Astrocyte (in vitro differentiated cells and primary cell): ENCODE results near the gene WDR27. TPM values are rescaled to one million over a fixed set of nuclear protein-coding genes. Genes with fewer than 3 reads are reported as not detected.
A peak's percentile ranks its signal among the peaks of the same experiment; 100 is the strongest.

ENCODE experiments used
- DNase-seq: peaks from one replicate; pipeline ENCODE4 v3.0.0-alpha.2; 2010; ENCODE audit warnings: low read depth
- FAIRE-seq: peaks from 2 replicates; lab custom pipeline; 2011; peaks lifted over from hg19 to GRCh38; lab: Jason Lieb, UNC
- H2AFZ ChIP-seq: 2 replicates; pipeline ENCODE4 v1.6.0; 2012; ENCODE audit warnings: low read depth, low read length, inconsistent platforms
- H3K27ac ChIP-seq: 2 replicates; pipeline ENCODE4 v1.5.1; 2011; ENCODE audit warnings: low read depth, low read length, inconsistent platforms
- H3K27me3 ChIP-seq: 2 replicates; pipeline ENCODE4 v1.6.0; 2011; ENCODE audit warnings: low read length, inconsistent platforms; ENCODE audit not compliant: insufficient read depth
- H3K36me3 ChIP-seq: 2 replicates; pipeline ENCODE4 v1.5.1; 2011; ENCODE audit warnings: low read length, inconsistent platforms; ENCODE audit not compliant: insufficient read depth
- H3K4me1 ChIP-seq: 2 replicates; pipeline ENCODE4 v1.5.1; 2011; ENCODE audit warnings: low read length, inconsistent platforms; ENCODE audit not compliant: insufficient read depth
- H3K4me2 ChIP-seq: 2 replicates; pipeline ENCODE4 v1.6.0; 2012; ENCODE audit warnings: low read length, inconsistent platforms
- H3K4me3 ChIP-seq: 2 replicates; pipeline ENCODE4 v1.5.1; 2011; ENCODE audit warnings: low read depth, mild to moderate bottlenecking, low read length, inconsistent platforms; ENCODE audit not compliant: insufficient read depth
- H3K79me2 ChIP-seq: 2 replicates; pipeline ENCODE4 v1.6.0; 2012; ENCODE audit warnings: mild to moderate bottlenecking, low read length, inconsistent platforms; ENCODE audit not compliant: insufficient read depth
- H3K9ac ChIP-seq: 2 replicates; pipeline ENCODE4 v1.6.0; 2012; ENCODE audit warnings: mild to moderate bottlenecking, low read length, inconsistent platforms
- H3K9me3 ChIP-seq: 2 replicates; pipeline ENCODE4 v1.5.1; 2012; ENCODE audit warnings: low read depth, mild to moderate bottlenecking, low read length, inconsistent platforms; ENCODE audit not compliant: insufficient read depth
- H4K20me1 ChIP-seq: 2 replicates; pipeline ENCODE4 v1.6.0; 2012; ENCODE audit warnings: low read length, inconsistent platforms; ENCODE audit not compliant: insufficient read depth
- H3K27ac Mint-ChIP-seq: one replicate; pipeline ENCODE4 v1.8.0; 2021; ENCODE audit warnings: mild to moderate bottlenecking, mixed read lengths; ENCODE audit not compliant: unreplicated experiment
- H3K27me3 Mint-ChIP-seq: one replicate; pipeline ENCODE4 v1.8.0; 2021; ENCODE audit warnings: low read depth, mixed read lengths; ENCODE audit not compliant: unreplicated experiment
- H3K36me3 Mint-ChIP-seq: one replicate; pipeline ENCODE4 v1.8.0; 2021; ENCODE audit warnings: low read depth, mixed read lengths; ENCODE audit not compliant: unreplicated experiment
- H3K4me1 Mint-ChIP-seq: one replicate; pipeline ENCODE4 v1.8.0; 2021; ENCODE audit warnings: low read depth, mixed read lengths; ENCODE audit not compliant: unreplicated experiment
- H3K4me3 Mint-ChIP-seq: one replicate; pipeline ENCODE4 v1.8.0; 2021; ENCODE audit warnings: mild to moderate bottlenecking, moderate library complexity, mixed read lengths; ENCODE audit not compliant: unreplicated experiment
- H3K9me3 Mint-ChIP-seq: one replicate; pipeline ENCODE4 v1.8.0; 2021; ENCODE audit warnings: mild to moderate bottlenecking, mixed read lengths; ENCODE audit not compliant: unreplicated experiment
- CTCF ChIP-seq: IDR thresholded peaks from 2 replicates; pipeline ENCODE4 v1.5.1; 2011; ENCODE audit warnings: low read depth, mild to moderate bottlenecking, inconsistent platforms, low read length, moderate library complexity; ENCODE audit not compliant: insufficient read depth
- EZH2 ChIP-seq: IDR thresholded peaks from 2 replicates; pipeline ENCODE4 v1.6.1; 2012; ENCODE audit warnings: mild to moderate bottlenecking, low read length, inconsistent platforms; ENCODE audit not compliant: insufficient read depth
- total RNA-seq: library from RNA; stranded (reverse); gene quantifications from 2 replicates; pipeline ENCODE4 v1.2.1, GENCODE V29; 2021

WDR27 gene
- total RNA-seq, 1 donor from 2014 or later: 31.2 TPM

DNA sequence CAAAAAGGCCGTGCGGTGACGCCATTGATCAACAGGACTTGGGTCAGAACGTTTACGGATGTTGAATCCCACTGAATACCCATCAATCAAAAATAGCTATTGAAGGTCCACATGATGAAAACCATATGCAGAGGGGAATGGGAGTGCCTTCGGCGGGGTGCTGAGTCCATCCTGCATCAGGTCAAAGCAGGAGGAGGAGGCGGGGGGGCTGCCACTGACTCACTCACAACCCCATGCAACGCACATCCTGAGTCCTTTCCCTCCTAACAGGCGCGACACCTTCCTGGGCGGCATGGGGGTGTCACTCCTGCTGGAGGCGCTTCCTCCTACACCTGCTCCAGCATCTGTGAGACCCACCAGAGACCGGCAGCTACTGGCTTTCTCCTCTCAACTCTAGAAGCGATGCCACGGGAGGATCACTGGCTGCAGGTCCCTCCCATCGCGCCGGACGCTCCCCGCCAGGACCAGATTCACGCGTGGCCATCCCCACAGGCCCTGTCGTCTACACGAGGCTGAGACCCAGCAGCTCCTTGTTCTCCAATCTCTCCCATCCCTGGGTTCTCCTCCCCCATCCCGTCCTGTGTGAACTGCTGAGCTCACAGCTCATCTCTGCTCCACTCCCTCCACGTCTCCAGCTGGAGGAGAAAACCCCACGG is 277.6 kb downstream of the WDR27 start:
- Mint-ChIP-seq H3K9me3 (peaks cover 3% of the 10 kb centered on the region), H3K27me3 (peaks cover 8% of the 10 kb centered on the region), H3K4me1 (peaks cover 10% of the 10 kb centered on the region), H3K36me3 (peaks cover 4% of the 10 kb centered on the region), H3K4me3 (no peak overlapping the region), H3K27ac (no peak overlapping the region)
- Histone ChIP-seq H3K9ac (no peak overlapping the region), H3K27me3 (no peaks in the 10 kb centered on the region), H3K27ac (no peak overlapping the region), H3K4me1 (peaks cover 11% of the 10 kb centered on the region), H3K4me2 (no peak overlapping the region), H3K9me3 (no peaks in the 10 kb centered on the region), H2AFZ (no peak overlapping the region), H3K4me3 (no peak overlapping the region), H3K79me2 (no peaks in the 10 kb centered on the region), H3K36me3 (no peaks in the 10 kb centered on the region), H4K20me1 (no peaks in the 10 kb centered on the region)
- no peak for FAIRE-seq
- TF ChIP-seq CTCF (no peak), EZH2 (no peak)
- no peak for DNase-seq

GRCh38 chr6:169421586-169422264 is 280.1 kb downstream of the WDR27 start:
- FAIRE-seq: no peak
- Histone ChIP-seq H4K20me1 (no peaks in the 10 kb centered on the region), H3K9ac (no peak overlapping the region), H3K27ac (no peak overlapping the region), H3K9me3 (no peaks in the 10 kb centered on the region), H2AFZ (no peak overlapping the region), H3K4me1 (no peaks in the 10 kb centered on the region), H3K4me2 (no peak overlapping the region), H3K4me3 (no peak overlapping the region), H3K27me3 (no peaks in the 10 kb centered on the region), H3K36me3 (no peaks in the 10 kb centered on the region), H3K79me2 (no peaks in the 10 kb centered on the region)
- TF ChIP-seq CTCF: no peak
- no peak for TF ChIP-seq EZH2
- Mint-ChIP-seq H3K36me3 (peaks cover 4% of the 10 kb centered on the region), H3K27ac (peak overlapping the region; percentile 9), H3K27me3 (peaks cover 8% of the 10 kb centered on the region), H3K9me3 (peaks cover 6% of the 10 kb centered on the region), H3K4me1 (no peaks in the 10 kb centered on the region), H3K4me3 (no peak overlapping the region)
- no peak for DNase-seq
